CD4-positive, CD25-positive, alpha-beta regulatory T cell (primary cell): ENCODE results near the gene STARD4. TPM values are rescaled to one million over a fixed set of nuclear protein-coding genes. Genes with fewer than 3 reads are reported as not detected.

Source experiments
- ATAC-seq, 2 donors: fragments of 150-1000 bp; cut with Tn5 transposase; one replicate each; pipeline ENCODE4 v1.10.0; 2021; ENCODE audit warnings: low read depth in 2 of 2, moderate number of reproducible peaks in 2 of 2, moderate library complexity in 1 of 2
- DNase-seq, 3 donors: peaks; one replicate each; pipeline versions ENCODE4 v3.0.0 to v3.0.0-alpha.2; 2012 to 2022; ENCODE audit warnings: mixed read lengths in 1 of 3
- H3K27ac ChIP-seq: one replicate; pipeline ENCODE4 v1.7.0; 2013; ENCODE audit warnings: mild to moderate bottlenecking, low read length; ENCODE audit not compliant: insufficient read depth, poor library complexity, severe bottlenecking
- H3K27me3 ChIP-seq: one replicate; pipeline ENCODE4 v1.7.0; 2013; ENCODE audit warnings: low read length; ENCODE audit not compliant: control insufficient read depth, insufficient read depth
- H3K36me3 ChIP-seq: one replicate; pipeline ENCODE4 v1.7.0; 2013; ENCODE audit warnings: mild to moderate bottlenecking, low read length, moderate library complexity; ENCODE audit not compliant: control insufficient read depth, insufficient read depth
- H3K4me1 ChIP-seq: 2 replicates; pipeline ENCODE4 v1.7.0; 2013; ENCODE audit warnings: mild to moderate bottlenecking, low read length; ENCODE audit not compliant: insufficient read depth, control insufficient read depth, poor library complexity, severe bottlenecking
- H3K4me3 ChIP-seq: one replicate; pipeline ENCODE4 v1.7.0; 2013; ENCODE audit warnings: low read depth, mild to moderate bottlenecking, low read length, moderate library complexity
- H3K9me3 ChIP-seq, 2 experiments: 1 replicate in 1 of 2; 2 replicates in 1 of 2; pipeline ENCODE4 v1.7.0; 2013; ENCODE audit warnings: low read length in 2 of 2, mild to moderate bottlenecking in 1 of 2, moderate library complexity in 1 of 2; ENCODE audit not compliant: control insufficient read depth in 2 of 2
- H3K27ac Mint-ChIP-seq, 3 donors: one replicate each; pipeline ENCODE4 v1.8.0; 2020 to 2022; ENCODE audit warnings: mild to moderate bottlenecking in 3 of 3, mixed read lengths in 3 of 3, moderate library complexity in 2 of 3
- H3K27me3 Mint-ChIP-seq: one replicate; pipeline ENCODE4 v1.8.0; 2022; ENCODE audit warnings: mild to moderate bottlenecking, mixed read lengths
- H3K36me3 Mint-ChIP-seq: one replicate; pipeline ENCODE4 v1.8.0; 2020; ENCODE audit warnings: mixed read lengths
- H3K4me1 Mint-ChIP-seq, 4 donors: one replicate each; pipeline ENCODE4 v1.8.0; 2020 to 2022; ENCODE audit warnings: mixed read lengths in 4 of 4, mild to moderate bottlenecking in 1 of 4
- H3K4me3 Mint-ChIP-seq, 4 donors: one replicate each; pipeline ENCODE4 v1.8.0; 2020 to 2022; ENCODE audit warnings: mild to moderate bottlenecking in 4 of 4, mixed read lengths in 4 of 4, moderate library complexity in 3 of 4
- H3K9me3 Mint-ChIP-seq, 7 donors: one replicate each; pipeline ENCODE4 v1.8.0; 2020 to 2022; ENCODE audit warnings: mixed read lengths in 7 of 7, mild to moderate bottlenecking in 3 of 7, moderate library complexity in 2 of 7
- polyA plus RNA-seq, 4 donors: library from polyadenylated mRNA; unstranded; fragments of 300-500 nt; fragmentation: Illumina TruSeq; gene quantifications; one replicate each; pipeline ENCODE4 v1.2.3, GENCODE V29; 2021
- total RNA-seq: library from RNA; stranded (reverse); gene quantifications from one replicate; pipeline ENCODE4 v1.2.3, GENCODE V29; 2022

The STARD4 gene
- total and polyA plus RNA-seq, 5 donors from 2014 or later: 2.7 to 14.4 (median 4.8) TPM

- H3K9me3 Mint-ChIP-seq: peaks cover 0 to 4% (median 0%) of the 10 kb centered on the region in 7 donors
- H3K27me3 Mint-ChIP-seq: no peaks in the 10 kb centered on the region
- peaks cover 37% of the 10 kb centered on the region for H3K36me3 Mint-ChIP-seq
Observed at GRCh38 chr5:111469293-111469896, 42.9 kb downstream of the STARD4 start.

GRCh38 chr5:111463311-111463710 is 49.0 kb downstream of the STARD4 start:
- DNase-seq (no peak), ATAC-seq (no peak)
- Mint-ChIP-seq H3K36me3 (peaks cover 33% of the 10 kb centered on the region), H3K9me3 (peaks cover 0 to 4% (median 0%) of the 10 kb centered on the region in 7 donors), H3K4me3 (no peak overlapping the region), H3K4me1 (peaks cover 10 to 29% (median 18%) of the 10 kb centered on the region in 4 donors), H3K27me3 (no peaks in the 10 kb centered on the region), H3K27ac (peak overlapping the region in 2 of 3 donors; percentile 47 to 83)
- Histone ChIP-seq H3K4me1 (no peaks in the 10 kb centered on the region), H3K4me3 (no peak overlapping the region), H3K27ac (no peak overlapping the region), H3K27me3 (no peaks in the 10 kb centered on the region), H3K36me3 (peaks cover 17% of the 10 kb centered on the region), H3K9me3 (no peaks in the 10 kb centered on the region)

More at GRCh38 chr5:111469293-111469896, 42.9 kb downstream of the STARD4 start:
- H3K4me1 ChIP-seq: no peaks in the 10 kb centered on the region
- H3K4me3 Mint-ChIP-seq: peak overlapping the region in 1 of 4 donors; percentile 78
- DNase-seq (no peak), ATAC-seq (no peak)
- H3K4me1 Mint-ChIP-seq: peaks cover 10 to 23% (median 14%) of the 10 kb centered on the region in 4 donors
- no peak overlapping the region for H3K4me3 ChIP-seq
- H3K27ac ChIP-seq: no peak overlapping the region
- H3K27ac Mint-ChIP-seq: peak overlapping the region in 2 of 3 donors; percentile 61 to 62
- peaks cover 22% of the 10 kb centered on the region for H3K36me3 ChIP-seq
- H3K9me3 ChIP-seq: no peaks in the 10 kb centered on the region
- H3K27me3 ChIP-seq: no peaks in the 10 kb centered on the region

GRCh38 chr5:111461934-111462333 is 50.4 kb downstream of the STARD4 start:
- Histone ChIP-seq H3K9me3 (no peaks in the 10 kb centered on the region), H3K4me1 (no peaks in the 10 kb centered on the region), H3K36me3 (peaks cover 20% of the 10 kb centered on the region), H3K4me3 (no peak overlapping the region), H3K27ac (no peak overlapping the region), H3K27me3 (no peaks in the 10 kb centered on the region)
- no peak for ATAC-seq
- H3K4me3 Mint-ChIP-seq: no peak overlapping the region
- no peaks in the 10 kb centered on the region for H3K27me3 Mint-ChIP-seq
- peaks cover 10 to 33% (median 19%) of the 10 kb centered on the region in 4 donors for H3K4me1 Mint-ChIP-seq
- H3K36me3 Mint-ChIP-seq: peaks cover 40% of the 10 kb centered on the region
- H3K9me3 Mint-ChIP-seq: peaks cover 0 to 4% (median 0%) of the 10 kb centered on the region in 7 donors
- peak overlapping the region in 2 of 3 donors; percentile 79 to 95 for H3K27ac Mint-ChIP-seq
- no peak for DNase-seq

GRCh38 chr5:111461255-111461671 is 51.1 kb downstream of the STARD4 start:
- Histone ChIP-seq H3K4me1 (no peaks in the 10 kb centered on the region), H3K4me3 (no peak overlapping the region), H3K9me3 (no peaks in the 10 kb centered on the region), H3K27me3 (no peaks in the 10 kb centered on the region), H3K27ac (no peak overlapping the region), H3K36me3 (peaks cover 20% of the 10 kb centered on the region)
- DNase-seq (no peak), ATAC-seq (no peak)
- Mint-ChIP-seq H3K27ac (no peak overlapping the region), H3K9me3 (peaks cover 0 to 4% (median 0%) of the 10 kb centered on the region in 7 donors), H3K36me3 (peaks cover 40% of the 10 kb centered on the region), H3K4me1 (peaks cover 10 to 26% (median 17%) of the 10 kb centered on the region in 4 donors), H3K4me3 (no peak overlapping the region), H3K27me3 (no peaks in the 10 kb centered on the region)

- H3K27ac ChIP-seq: no peak overlapping the region
- H3K27me3 Mint-ChIP-seq: no peaks in the 10 kb centered on the region
- peaks cover 31% of the 10 kb centered on the region for H3K36me3 ChIP-seq
- no peaks in the 10 kb centered on the region for H3K27me3 ChIP-seq
- no peak overlapping the region for H3K4me3 ChIP-seq
- no peak for ATAC-seq
- peaks cover 5 to 28% (median 21%) of the 10 kb centered on the region in 4 donors for H3K4me1 Mint-ChIP-seq
- H3K9me3 Mint-ChIP-seq: peaks cover 0 to 1% (median 0%) of the 10 kb centered on the region in 7 donors
- DNase-seq: no peak
- no peaks in the 10 kb centered on the region for H3K9me3 ChIP-seq
- no peak overlapping the region for H3K27ac Mint-ChIP-seq
- H3K4me1 ChIP-seq: no peaks in the 10 kb centered on the region
- H3K36me3 Mint-ChIP-seq: peaks cover 40% of the 10 kb centered on the region
- H3K4me3 Mint-ChIP-seq: no peak overlapping the region
Observed at GRCh38 chr5:111454776-111455175, 57.6 kb downstream of the STARD4 start.

GRCh38 chr5:111454198-111454622 is 58.1 kb downstream of the STARD4 start:
- Mint-ChIP-seq H3K9me3 (peaks cover 0 to 1% (median 0%) of the 10 kb centered on the region in 7 donors), H3K36me3 (peaks cover 42% of the 10 kb centered on the region), H3K27me3 (no peaks in the 10 kb centered on the region), H3K27ac (peak overlapping the region in 1 of 3 donors; percentile 83), H3K4me1 (peaks cover 2 to 30% (median 19%) of the 10 kb centered on the region in 4 donors), H3K4me3 (no peak overlapping the region)
- Histone ChIP-seq H3K27ac (no peak overlapping the region), H3K36me3 (peaks cover 36% of the 10 kb centered on the region), H3K9me3 (no peaks in the 10 kb centered on the region), H3K4me3 (no peak overlapping the region), H3K4me1 (no peaks in the 10 kb centered on the region), H3K27me3 (no peaks in the 10 kb centered on the region)
- ATAC-seq: no peak
- DNase-seq: no peak

GRCh38 chr5:111453747-111454146 is 58.6 kb downstream of the STARD4 start:
- no peaks in the 10 kb centered on the region for H3K9me3 ChIP-seq
- H3K4me1 ChIP-seq: no peaks in the 10 kb centered on the region
- no peak overlapping the region for H3K4me3 Mint-ChIP-seq
- peaks cover 43% of the 10 kb centered on the region for H3K36me3 Mint-ChIP-seq
- ATAC-seq: no peak
- peaks cover 41% of the 10 kb centered on the region for H3K36me3 ChIP-seq
- H3K4me1 Mint-ChIP-seq: peaks cover 0 to 28% (median 15%) of the 10 kb centered on the region in 4 donors
- H3K27ac Mint-ChIP-seq: peak overlapping the region in 1 of 3 donors; percentile 83
- H3K27me3 Mint-ChIP-seq: no peaks in the 10 kb centered on the region
- no peak overlapping the region for H3K27ac ChIP-seq
- DNase-seq: no peak
- peaks cover 0 to 1% (median 0%) of the 10 kb centered on the region in 7 donors for H3K9me3 Mint-ChIP-seq
- H3K27me3 ChIP-seq: no peaks in the 10 kb centered on the region
- no peak overlapping the region for H3K4me3 ChIP-seq

GRCh38 chr5:111453295-111453694 is 59.0 kb downstream of the STARD4 start:
- peaks cover 42% of the 10 kb centered on the region for H3K36me3 Mint-ChIP-seq
- peaks cover 0 to 25% (median 13%) of the 10 kb centered on the region in 4 donors for H3K4me1 Mint-ChIP-seq
- no peaks in the 10 kb centered on the region for H3K27me3 ChIP-seq
- H3K4me3 Mint-ChIP-seq: no peak overlapping the region
- no peak overlapping the region for H3K27ac ChIP-seq
- ATAC-seq (no peak), DNase-seq (no peak)
- H3K9me3 ChIP-seq: no peaks in the 10 kb centered on the region
- no peak overlapping the region for H3K4me3 ChIP-seq
- peak overlapping the region in 1 of 3 donors; percentile 83 for H3K27ac Mint-ChIP-seq
- peaks cover 45% of the 10 kb centered on the region for H3K36me3 ChIP-seq
- no peaks in the 10 kb centered on the region for H3K27me3 Mint-ChIP-seq
- no peaks in the 10 kb centered on the region for H3K4me1 ChIP-seq
- peaks cover 0 to 1% (median 0%) of the 10 kb centered on the region in 7 donors for H3K9me3 Mint-ChIP-seq
